Transverse colon (tissue), 4 donors: ENCODE measurements around the gene GALNT10. TPM values are rescaled to one million over a fixed set of nuclear protein-coding genes. Genes with fewer than 3 reads are reported as not detected.

Experiments used
- DNase-seq: peaks from one replicate; pipeline ENCODE4 v3.0.0-alpha.2; 2019
- H3K27ac ChIP-seq, 4 donors: fragments of 200-600 bp; sonication (generic); 2 replicates each; pipeline ENCODE4 v1.5.1; 2016 to 2018; ENCODE audit warnings: inconsistent platforms in 4 of 4
- H3K27me3 ChIP-seq: fragments of 200-600 bp; sonication (generic); 2 replicates; pipeline ENCODE4 v1.5.1; 2017; ENCODE audit warnings: inconsistent platforms
- H3K36me3 ChIP-seq, 4 donors: fragments of 200-600 bp; sonication (generic); 2 replicates each; pipeline ENCODE4 v1.5.1; 2017 to 2019; ENCODE audit warnings: inconsistent platforms in 4 of 4
- H3K4me1 ChIP-seq, 4 donors: fragments of 200-600 bp; sonication (generic); 2 replicates each; pipeline ENCODE4 v1.5.1; 2017 to 2020; ENCODE audit warnings: inconsistent platforms in 4 of 4
- H3K4me3 ChIP-seq, 4 donors: fragments of 200-600 bp; sonication (generic); 1 replicate in 1 of 4; 2 replicates in 3 of 4; pipeline versions ENCODE4 v1.5.1 to v1.6.1; 2017 to 2019; ENCODE audit warnings: inconsistent platforms in 4 of 4
- H3K9me3 ChIP-seq, 2 donors: fragments of 200-600 bp; sonication (generic); 2 replicates each; pipeline ENCODE4 v1.5.1; 2017 to 2019; ENCODE audit warnings: inconsistent platforms in 2 of 2
- EP300 ChIP-seq: sonication (generic); formaldehyde crosslinking; IDR thresholded peaks from one replicate; pipeline ENCODE4 v1.6.1; 2017; ENCODE audit warnings: antibody characterized with exemption, low read depth
- POLR2A ChIP-seq: fragments of 450-650 bp; IDR thresholded peaks from one replicate; pipeline ENCODE4 v1.6.1; 2016; ENCODE audit warnings: antibody characterized with exemption, mild to moderate bottlenecking, moderate library complexity
- POLR2AphosphoS5 ChIP-seq, 3 donors: sonication (generic); formaldehyde crosslinking; IDR thresholded peaks; one replicate each; pipeline ENCODE4 v1.6.1; 2016; ENCODE audit warnings: antibody characterized with exemption in 3 of 3
- WGBS, 2 donors: methylation state at CpG; one replicate each; pipeline ENCODE4 v1.1.5; 2018; ENCODE audit warnings: low coverage in 1 of 2; 5-methylcytosine and 5-hydroxymethylcytosine counted together
- in situ Hi-C, 4 donors: fragments of 200-750 bp; cut with MboI; loops; one replicate each; pipeline versions ENCODE4 v1.15.0 to v1.15.1; 2017; ENCODE audit warnings: low sequenced_read_pairs in 3 of 4, low pct_ligation_motif_present in 1 of 4, low pct_unique_long_range_greater_than_20kb in 1 of 4
- intact Hi-C: fragments of 100-400 bp; cut with DNase I; formaldehyde crosslinking; loops from one replicate; pipeline ENCODE4 v1.15.1; 2023; ENCODE audit warnings: low total_unique reads
- total RNA-seq, 4 donors: library from RNA; depleted of rRNA; stranded (reverse); fragments of >200 nt; gene quantifications; one replicate each; pipeline ENCODE4 v1.1.0, GENCODE V29; 2016
- TF ChIP-seq, protein P1 (sequence below), 5 experiments: fragments of 200-600 bp in 3 of 5; fragments of 450-650 bp in 2 of 5; sonication (generic) in 3 of 5; IDR thresholded peaks; 1 replicate in 2 of 5; 2 replicates in 3 of 5; pipeline ENCODE4 v1.5.1; 2016 to 2017; ENCODE audit warnings: antibody characterized with exemption in 5 of 5, inconsistent platforms in 3 of 5, mild to moderate bottlenecking in 2 of 5, moderate library complexity in 1 of 5

Gene GALNT10
- total RNA-seq, 4 donors from 2014 or later = 18.7 to 142 (median 39.3) TPM

DNA sequence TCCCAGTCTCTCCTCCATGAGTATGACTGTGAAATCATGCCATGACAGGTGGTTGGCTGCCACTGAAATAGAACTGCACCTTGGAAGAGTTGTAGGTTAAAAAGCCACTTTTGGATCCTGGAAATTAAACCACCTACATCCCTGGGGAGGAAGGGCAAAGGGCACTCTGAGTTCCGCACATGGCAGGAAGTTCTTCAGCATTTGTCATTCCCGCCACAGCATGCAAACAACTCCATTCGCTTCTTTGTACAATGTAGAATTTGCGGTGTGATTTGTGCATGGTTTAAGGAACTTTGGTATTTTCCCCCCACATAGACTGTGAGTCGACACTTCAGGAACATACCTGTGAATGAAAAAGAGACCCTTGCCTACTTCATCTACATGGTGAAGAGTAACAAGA lies 265.1 kb downstream of the GALNT10 start:
- DNase-seq = no peak
- in situ Hi-C loops (loop anchor here in 1 of 4 donors (25.0 kb wide), 1 partner anchor 357 kb away; no protein-coding TSS in a partner anchor), intact Hi-C loops (no loop called here)
- Histone ChIP-seq H3K9me3 (no peaks in the 10 kb centered on the region), H3K27ac (no peak overlapping the region), H3K36me3 (peaks cover 0 to 67% (median 22%) of the 10 kb centered on the region in 4 donors), H3K4me1 (no peaks in the 10 kb centered on the region), H3K27me3 (no peaks in the 10 kb centered on the region), H3K4me3 (no peak overlapping the region)
- TF ChIP-seq EP300 (no peak), POLR2A (no peak), POLR2AphosphoS5 (IDR thresholded peaks at IDR 0.05) (no peak)
- TF ChIP-seq, protein P1, sequence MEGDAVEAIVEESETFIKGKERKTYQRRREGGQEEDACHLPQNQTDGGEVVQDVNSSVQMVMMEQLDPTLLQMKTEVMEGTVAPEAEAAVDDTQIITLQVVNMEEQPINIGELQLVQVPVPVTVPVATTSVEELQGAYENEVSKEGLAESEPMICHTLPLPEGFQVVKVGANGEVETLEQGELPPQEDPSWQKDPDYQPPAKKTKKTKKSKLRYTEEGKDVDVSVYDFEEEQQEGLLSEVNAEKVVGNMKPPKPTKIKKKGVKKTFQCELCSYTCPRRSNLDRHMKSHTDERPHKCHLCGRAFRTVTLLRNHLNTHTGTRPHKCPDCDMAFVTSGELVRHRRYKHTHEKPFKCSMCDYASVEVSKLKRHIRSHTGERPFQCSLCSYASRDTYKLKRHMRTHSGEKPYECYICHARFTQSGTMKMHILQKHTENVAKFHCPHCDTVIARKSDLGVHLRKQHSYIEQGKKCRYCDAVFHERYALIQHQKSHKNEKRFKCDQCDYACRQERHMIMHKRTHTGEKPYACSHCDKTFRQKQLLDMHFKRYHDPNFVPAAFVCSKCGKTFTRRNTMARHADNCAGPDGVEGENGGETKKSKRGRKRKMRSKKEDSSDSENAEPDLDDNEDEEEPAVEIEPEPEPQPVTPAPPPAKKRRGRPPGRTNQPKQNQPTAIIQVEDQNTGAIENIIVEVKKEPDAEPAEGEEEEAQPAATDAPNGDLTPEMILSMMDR (IDR thresholded peaks at IDR 0.05) = no peak
- 87 to 100% methylated on average over 1 to 5 of the region's 5 CpGs for WGBS, 2 donors

GRCh38 chr5:154456540-154456939 lies 266.0 kb downstream of the GALNT10 start:
- H3K9me3 ChIP-seq = no peaks in the 10 kb centered on the region
- peaks cover 0 to 59% (median 20%) of the 10 kb centered on the region in 4 donors for H3K36me3 ChIP-seq
- intact Hi-C loops = no loop called here

GRCh38 chr5:154459015-154459414 lies 268.5 kb downstream of the GALNT10 start:
- in situ Hi-C loops = loop anchor here in 1 of 4 donors (25.0 kb wide), 1 partner anchor 353 kb away; no protein-coding TSS in a partner anchor
- intact Hi-C loops = no loop called here
- H3K4me1 ChIP-seq = no peaks in the 10 kb centered on the region
- H3K9me3 ChIP-seq = no peaks in the 10 kb centered on the region
- DNase-seq = no peak
- no peak overlapping the region for H3K27ac ChIP-seq
- no peak overlapping the region for H3K4me3 ChIP-seq
- no peaks in the 10 kb centered on the region for H3K27me3 ChIP-seq
- peaks cover 0 to 36% (median 15%) of the 10 kb centered on the region in 4 donors for H3K36me3 ChIP-seq
- TF ChIP-seq, protein P1 (IDR thresholded peaks at IDR 0.05) = no peak
- no peak for TF ChIP-seq POLR2A
- no peak for TF ChIP-seq POLR2AphosphoS5 (IDR thresholded peaks at IDR 0.05)
- TF ChIP-seq EP300 = no peak
- 84% methylated on average over 3 of the region's 3 CpGs; no CpG with 5 or more reads in 1 of the 2 donors for WGBS, 2 donors

More at GRCh38 chr5:154456540-154456939, 266.0 kb downstream of the GALNT10 start:
- no peak overlapping the region for H3K4me3 ChIP-seq
- in situ Hi-C loops = loop anchor here in 1 of 4 donors (25.0 kb wide), 1 partner anchor 356 kb away; no protein-coding TSS in a partner anchor
- H3K27me3 ChIP-seq = no peaks in the 10 kb centered on the region
- H3K4me1 ChIP-seq = no peaks in the 10 kb centered on the region
- 85 to 100% methylated on average over 2 to 3 of the region's 3 CpGs for WGBS, 2 donors
- TF ChIP-seq POLR2AphosphoS5 (IDR thresholded peaks at IDR 0.05) = no peak
- TF ChIP-seq, protein P1 (IDR thresholded peaks at IDR 0.05) = no peak
- no peak for TF ChIP-seq POLR2A
- no peak for TF ChIP-seq EP300
- H3K27ac ChIP-seq = no peak overlapping the region
- no peak for DNase-seq

DNA sequence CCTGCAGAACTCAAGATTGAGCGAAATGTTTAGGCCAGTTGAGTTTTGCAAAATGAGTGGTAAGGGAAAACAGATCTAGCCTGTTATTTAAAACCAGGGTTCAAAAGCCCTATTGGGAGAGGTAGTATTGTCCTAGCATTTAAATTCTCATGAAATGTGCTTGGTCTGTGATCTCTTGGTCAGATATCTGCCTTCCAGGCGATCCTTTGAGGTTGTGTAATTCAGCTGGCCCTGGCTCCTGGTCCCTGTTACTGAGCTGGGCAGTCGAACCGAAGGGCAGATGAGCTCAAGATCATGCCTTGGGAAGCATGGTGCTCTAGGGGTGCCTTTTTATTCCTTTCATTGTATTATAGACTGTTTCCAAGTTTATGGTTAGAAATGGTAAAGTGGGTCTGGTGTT lies 269.6 kb downstream of the GALNT10 start:
- no peak for DNase-seq
- 80 to 96% methylated on average over 1 to 4 of the region's 4 CpGs for WGBS, 2 donors
- Histone ChIP-seq H3K27me3 (no peaks in the 10 kb centered on the region), H3K36me3 (peaks cover 0 to 26% (median 9%) of the 10 kb centered on the region in 4 donors), H3K27ac (no peak overlapping the region), H3K4me1 (no peaks in the 10 kb centered on the region), H3K4me3 (no peak overlapping the region), H3K9me3 (no peaks in the 10 kb centered on the region)
- in situ Hi-C loops (loop anchor here in 3 of 4 donors (10.0 to 25.0 kb wide), 2 partner anchors 145 to 352 kb away; no protein-coding TSS in a partner anchor), intact Hi-C loops (no loop called here)
- no peak for TF ChIP-seq EP300
- TF ChIP-seq, protein P1 (IDR thresholded peaks at IDR 0.05) = no peak
- TF ChIP-seq POLR2AphosphoS5 (IDR thresholded peaks at IDR 0.05) = no peak
- TF ChIP-seq POLR2A = no peak
